HG03159 (cell line): Measurements from ENCODE around the gene WDR27.

ENCODE experiments used
- ATAC-seq: cut with Tn5 transposase; IDR thresholded peaks from one replicate; pipeline ENCODE4 v1.9.1; 2021; ENCODE audit warnings: mild to moderate bottlenecking, moderate library complexity; ENCODE audit not compliant: unreplicated experiment

Gene WDR27

GRCh38 chr6:169641461-169642085 is 60.3 kb downstream of the WDR27 start:
- ATAC-seq: no peak

- ATAC-seq: no peak
Observed at GRCh38 chr6:169640983-169641382, 60.8 kb downstream of the WDR27 start.

GRCh38 chr6:169640351-169640852 is 61.4 kb downstream of the WDR27 start:
- ATAC-seq: no peak

- no peak for ATAC-seq
Observed at GRCh38 chr6:169639653-169640278, 62.1 kb downstream of the WDR27 start.

- ATAC-seq: no peak
Observed at GRCh38 chr6:169638915-169639314, 62.9 kb downstream of the WDR27 start.

GRCh38 chr6:169638388-169638787 is 63.4 kb downstream of the WDR27 start:
- ATAC-seq: no peak

- no peak for ATAC-seq
Observed at GRCh38 chr6:169635345-169635744, 66.5 kb downstream of the WDR27 start.

- no peak for ATAC-seq
Observed at GRCh38 chr6:169632841-169633240, 69.0 kb downstream of the WDR27 start.

- no peak for ATAC-seq
Observed at GRCh38 chr6:169629256-169629655, 72.6 kb downstream of the WDR27 start.

- ATAC-seq: no peak
Observed at GRCh38 chr6:169627736-169628607, 73.9 kb downstream of the WDR27 start.

- no peak for ATAC-seq
Observed at GRCh38 chr6:169626649-169627048, 75.2 kb downstream of the WDR27 start.

GRCh38 chr6:169626169-169626568 is 75.7 kb downstream of the WDR27 start:
- ATAC-seq: no peak

GRCh38 chr6:169625376-169625775 is 76.5 kb downstream of the WDR27 start:
- no peak for ATAC-seq

GRCh38 chr6:169624785-169625184 is 77.0 kb downstream of the WDR27 start:
- ATAC-seq: no peak

GRCh38 chr6:169623975-169624374 is 77.9 kb downstream of the WDR27 start:
- no peak for ATAC-seq

- ATAC-seq: no peak
Observed at GRCh38 chr6:169623343-169623742, 78.5 kb downstream of the WDR27 start.

GRCh38 chr6:169622618-169623017 is 79.2 kb downstream of the WDR27 start:
- no peak for ATAC-seq

- no peak for ATAC-seq
Observed at GRCh38 chr6:169621311-169621710, 80.5 kb downstream of the WDR27 start.

- ATAC-seq: no peak
Observed at GRCh38 chr6:169620171-169621130, 81.4 kb downstream of the WDR27 start.

GRCh38 chr6:169619650-169620049 is 82.2 kb downstream of the WDR27 start:
- no peak for ATAC-seq
